ENCODE data around the gene CDH22. TPM values are rescaled to one million over a fixed set of nuclear protein-coding genes. Genes with fewer than 3 reads are reported as not detected.

CDH22 gene
- total RNA-seq, 4 donors from 2014 or later: 0.11 to 2.3 (median 0.76) TPM

GRCh38 chr20:46260936-46261454, 47.3 kb downstream of the CDH22 start:
- peaks cover 0 to 3% (median 1%) of the 10 kb centered on the region in 3 donors for H3K4me1 ChIP-seq
- intact Hi-C loops (cut with DNase I): no loop called here
- TF ChIP-seq CTCF (IDR thresholded peaks at IDR 0.05): no peak
- TF ChIP-seq POLR2A (IDR thresholded peaks at IDR 0.05): no peak
- H3K4me3 ChIP-seq: no peak overlapping the region
- no peak for DNase-seq
- no peaks in the 10 kb centered on the region for H3K36me3 ChIP-seq
- no peak overlapping the region for H3K27ac ChIP-seq
- H3K27me3 ChIP-seq: peaks cover 0 to 86% (median 0%) of the 10 kb centered on the region in 4 donors
- WGBS, 2 donors: 58 to 67% methylated on average over 1 of the region's 1 CpG
- no peaks in the 10 kb centered on the region for H3K9me3 ChIP-seq

- TF ChIP-seq POLR2A (IDR thresholded peaks at IDR 0.05) (no peak), CTCF (IDR thresholded peaks at IDR 0.05) (no peak)
- Histone ChIP-seq H3K36me3 (no peaks in the 10 kb centered on the region), H3K27me3 (peaks cover 0 to 86% (median 0%) of the 10 kb centered on the region in 4 donors), H3K27ac (no peak overlapping the region), H3K4me1 (peaks cover 3 to 8% (median 6%) of the 10 kb centered on the region in 3 donors), H3K4me3 (no peak overlapping the region), H3K9me3 (no peaks in the 10 kb centered on the region)
- no peak for DNase-seq
- 55 to 73% methylated on average over 3 of the region's 3 CpGs for WGBS, 2 donors
- intact Hi-C loops (cut with DNase I): no loop called here
Observed at GRCh38 chr20:46260480-46260879, 47.8 kb downstream of the CDH22 start.

GRCh38 chr20:46259260-46259859, 48.9 kb downstream of the CDH22 start:
- H3K27ac ChIP-seq: no peak overlapping the region
- peaks cover 3 to 9% (median 6%) of the 10 kb centered on the region in 3 donors for H3K4me1 ChIP-seq
- H3K27me3 ChIP-seq: peaks cover 0 to 87% (median 0%) of the 10 kb centered on the region in 4 donors
- H3K36me3 ChIP-seq: no peaks in the 10 kb centered on the region
- no peak overlapping the region for H3K4me3 ChIP-seq
- 75 to 100% methylated on average over 1 of the region's 1 CpG for WGBS, 2 donors
- intact Hi-C loops (cut with DNase I): no loop called here
- H3K9me3 ChIP-seq: no peaks in the 10 kb centered on the region
- TF ChIP-seq CTCF (IDR thresholded peaks at IDR 0.05) (no peak), POLR2A (IDR thresholded peaks at IDR 0.05) (no peak)
- no peak for DNase-seq

- intact Hi-C loops (cut with DNase I): no loop called here
Observed at GRCh38 chr20:46257887-46258286, 50.4 kb downstream of the CDH22 start.

More at GRCh38 chr20:46257887-46258286, 50.4 kb downstream of the CDH22 start:
- H3K4me3 ChIP-seq: no peak overlapping the region
- no peaks in the 10 kb centered on the region for H3K36me3 ChIP-seq
- H3K27ac ChIP-seq: no peak overlapping the region
- H3K4me1 ChIP-seq: peaks cover 3 to 9% (median 6%) of the 10 kb centered on the region in 3 donors
- H3K9me3 ChIP-seq: no peaks in the 10 kb centered on the region
- no peak for TF ChIP-seq CTCF (IDR thresholded peaks at IDR 0.05)
- no peak for TF ChIP-seq POLR2A (IDR thresholded peaks at IDR 0.05)
- whole genome bisulfite sequencing, 2 donors: 75 to 91% methylated on average over 3 to 4 of the region's 4 CpGs
- DNase-seq: no peak
- H3K27me3 ChIP-seq: peaks cover 0 to 96% (median 0%) of the 10 kb centered on the region in 4 donors

All from esophagus squamous epithelium (tissue), 5 donors.